ENCODE measurements around the gene SNX10.

Gene SNX10

GRCh38 chr7:26409661-26410547 lies 118.2 kb downstream of the SNX10 start:
- DNase-seq, result no peak

DNA sequence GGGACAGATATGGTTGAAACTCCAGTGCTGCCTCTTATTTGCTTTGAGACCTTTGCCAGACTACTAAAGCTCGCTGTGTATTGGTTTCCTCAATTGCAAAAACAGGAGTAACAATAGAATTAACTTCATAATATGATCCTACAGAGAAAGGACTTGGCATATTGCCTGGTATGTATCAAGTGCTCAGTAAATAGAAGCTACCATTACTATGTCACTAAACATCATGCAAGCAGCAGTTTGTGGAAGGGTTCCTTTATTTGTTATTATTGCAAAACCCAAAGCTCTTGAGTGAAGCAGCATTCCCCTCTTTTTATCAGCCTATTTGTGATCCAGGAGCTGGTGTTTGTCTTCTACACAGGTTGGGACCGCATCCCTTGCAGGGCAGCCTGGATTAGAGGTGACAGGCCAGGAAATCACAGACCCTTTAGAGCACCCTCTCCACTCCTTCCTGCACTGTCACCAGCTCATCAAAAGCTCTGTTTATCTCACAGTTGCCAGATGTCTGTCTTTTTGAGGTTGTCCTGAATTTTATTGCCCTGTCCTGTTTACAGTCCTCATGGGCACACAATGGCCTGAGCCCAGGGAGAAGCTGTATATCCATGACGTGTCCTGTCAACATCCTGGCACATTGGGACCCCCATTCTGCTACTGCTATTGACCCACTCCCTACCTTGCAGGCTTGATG lies 121.5 kb downstream of the SNX10 start:
- DNase-seq, result no peak

- no peak for DNase-seq
Observed at GRCh38 chr7:26416004-26416403, 124.3 kb downstream of the SNX10 start.

- DNase-seq, result no peak
Observed at GRCh38 chr7:26417911-26418413, 126.3 kb downstream of the SNX10 start.

GRCh38 chr7:26419198-26419597 lies 127.5 kb downstream of the SNX10 start:
- no peak for DNase-seq

DNA sequence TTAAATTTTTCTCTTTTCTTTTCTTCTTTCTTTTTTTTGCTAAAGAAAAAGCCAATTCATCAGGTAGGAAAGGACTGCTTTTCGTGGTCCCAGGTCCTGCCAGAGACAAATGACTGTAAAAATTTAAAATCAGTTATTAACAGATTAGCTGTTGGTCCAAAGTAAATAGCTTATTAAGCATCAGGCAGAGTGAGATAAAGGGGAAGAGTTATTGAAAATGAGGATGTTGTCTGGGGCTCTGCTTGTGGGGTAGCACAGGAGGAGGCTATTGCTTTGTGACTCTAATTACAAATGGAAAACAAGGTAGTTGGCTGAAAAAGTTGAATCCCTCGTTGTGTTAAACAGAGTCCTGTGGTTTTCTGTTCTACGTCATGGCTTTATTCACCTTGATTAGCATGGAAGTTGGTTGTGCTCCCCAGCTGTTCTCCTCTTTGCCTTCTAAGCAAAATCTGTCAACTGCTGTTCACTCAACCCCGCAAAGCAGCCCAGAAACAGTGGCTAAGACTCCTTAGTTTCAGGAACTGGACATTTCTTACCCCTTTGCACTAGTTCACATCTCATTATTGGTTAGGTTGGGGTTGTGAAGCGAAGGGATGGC lies 128.9 kb downstream of the SNX10 start:
- no peak for DNase-seq

- DNase-seq, result no peak
Observed at GRCh38 chr7:26422761-26423160, 131.1 kb downstream of the SNX10 start.

GRCh38 chr7:26423436-26423835 lies 131.8 kb downstream of the SNX10 start:
- no peak for DNase-seq
